T-helper 2 cell treated with Interferon-gamma antibody and Interleukin-4, amounts not matched to agents 5 μg/mL and 100 μg/mL, for 36 hours (primary cell): ENCODE results near the gene TANC1.

Experiments used
- DNase-seq: peaks from one replicate; pipeline ENCODE4 v3.0.0; 2021; ENCODE audit warnings: low spot score
- H3K27ac Mint-ChIP-seq: one replicate; pipeline ENCODE4 v1.8.0; 2021; ENCODE audit warnings: mild to moderate bottlenecking, mixed read lengths
- H3K27me3 Mint-ChIP-seq: one replicate; pipeline ENCODE4 v1.8.0; 2021; ENCODE audit warnings: low read depth, mixed read lengths
- H3K36me3 Mint-ChIP-seq: one replicate; pipeline ENCODE4 v1.8.0; 2021; ENCODE audit warnings: low read depth, mixed read lengths
- H3K4me1 Mint-ChIP-seq: one replicate; pipeline ENCODE4 v1.8.0; 2021; ENCODE audit warnings: low read depth, mixed read lengths
- H3K4me3 Mint-ChIP-seq: one replicate; pipeline ENCODE4 v1.8.0; 2022; ENCODE audit warnings: mild to moderate bottlenecking, moderate library complexity, mixed read lengths
- H3K9me3 Mint-ChIP-seq: one replicate; pipeline ENCODE4 v1.8.0; 2021; ENCODE audit warnings: mixed read lengths

Gene TANC1

GRCh38 chr2:159054032-159054334 is 85.5 kb downstream of the TANC1 start:
- Mint-ChIP-seq H3K36me3 (no peaks in the 10 kb centered on the region), H3K4me1 (no peaks in the 10 kb centered on the region), H3K4me3 (no peak overlapping the region), H3K27ac (no peak overlapping the region), H3K27me3 (peaks cover 5% of the 10 kb centered on the region), H3K9me3 (no peaks in the 10 kb centered on the region)
- no peak for DNase-seq

- no peaks in the 10 kb centered on the region for H3K36me3 Mint-ChIP-seq
- H3K27ac Mint-ChIP-seq = no peak overlapping the region
- no peaks in the 10 kb centered on the region for H3K4me1 Mint-ChIP-seq
- no peaks in the 10 kb centered on the region for H3K9me3 Mint-ChIP-seq
- no peak overlapping the region for H3K4me3 Mint-ChIP-seq
- peaks cover 5% of the 10 kb centered on the region for H3K27me3 Mint-ChIP-seq
- no peak for DNase-seq
Observed at GRCh38 chr2:159054985-159055384, 86.5 kb downstream of the TANC1 start.

- Mint-ChIP-seq H3K9me3 (no peaks in the 10 kb centered on the region), H3K4me3 (no peak overlapping the region), H3K27me3 (no peaks in the 10 kb centered on the region), H3K36me3 (no peaks in the 10 kb centered on the region), H3K27ac (no peak overlapping the region), H3K4me1 (no peaks in the 10 kb centered on the region)
- no peak for DNase-seq
Observed at GRCh38 chr2:159060518-159060917, 92.1 kb downstream of the TANC1 start.

- Mint-ChIP-seq H3K27me3 (no peaks in the 10 kb centered on the region), H3K36me3 (no peaks in the 10 kb centered on the region), H3K4me1 (no peaks in the 10 kb centered on the region), H3K4me3 (no peak overlapping the region), H3K9me3 (no peaks in the 10 kb centered on the region), H3K27ac (no peak overlapping the region)
- no peak for DNase-seq
Observed at GRCh38 chr2:159063677-159064076, 95.2 kb downstream of the TANC1 start.

- Mint-ChIP-seq H3K4me1 (no peaks in the 10 kb centered on the region), H3K9me3 (no peaks in the 10 kb centered on the region), H3K27ac (no peak overlapping the region), H3K27me3 (no peaks in the 10 kb centered on the region), H3K4me3 (no peak overlapping the region), H3K36me3 (no peaks in the 10 kb centered on the region)
- DNase-seq = no peak
Observed at GRCh38 chr2:159064446-159065301, 96.2 kb downstream of the TANC1 start.

GRCh38 chr2:159065313-159065712 is 96.9 kb downstream of the TANC1 start:
- Mint-ChIP-seq H3K9me3 (no peaks in the 10 kb centered on the region), H3K36me3 (no peaks in the 10 kb centered on the region), H3K27me3 (no peaks in the 10 kb centered on the region), H3K4me1 (no peaks in the 10 kb centered on the region), H3K27ac (no peak overlapping the region), H3K4me3 (no peak overlapping the region)
- no peak for DNase-seq

- Mint-ChIP-seq H3K4me1 (no peaks in the 10 kb centered on the region), H3K27me3 (no peaks in the 10 kb centered on the region), H3K27ac (no peak overlapping the region), H3K4me3 (no peak overlapping the region), H3K9me3 (no peaks in the 10 kb centered on the region), H3K36me3 (no peaks in the 10 kb centered on the region)
- no peak for DNase-seq
Observed at GRCh38 chr2:159065891-159066290, 97.5 kb downstream of the TANC1 start.

GRCh38 chr2:159066541-159067156 is 98.2 kb downstream of the TANC1 start:
- Mint-ChIP-seq H3K4me1 (no peaks in the 10 kb centered on the region), H3K4me3 (no peak overlapping the region), H3K36me3 (no peaks in the 10 kb centered on the region), H3K27me3 (no peaks in the 10 kb centered on the region), H3K27ac (no peak overlapping the region), H3K9me3 (no peaks in the 10 kb centered on the region)
- no peak for DNase-seq

- Mint-ChIP-seq H3K27ac (no peak overlapping the region), H3K9me3 (no peaks in the 10 kb centered on the region)
Observed at GRCh38 chr2:159067971-159068370, 99.5 kb downstream of the TANC1 start.

GRCh38 chr2:159069229-159069628 is 100.8 kb downstream of the TANC1 start:
- Mint-ChIP-seq H3K4me3 (no peak overlapping the region), H3K27me3 (no peaks in the 10 kb centered on the region), H3K9me3 (no peaks in the 10 kb centered on the region), H3K4me1 (no peaks in the 10 kb centered on the region), H3K27ac (no peak overlapping the region), H3K36me3 (no peaks in the 10 kb centered on the region)
- no peak for DNase-seq

More at GRCh38 chr2:159067971-159068370, 99.5 kb downstream of the TANC1 start:
- H3K36me3 Mint-ChIP-seq = no peaks in the 10 kb centered on the region
- no peak for DNase-seq
- no peaks in the 10 kb centered on the region for H3K4me1 Mint-ChIP-seq
- no peaks in the 10 kb centered on the region for H3K27me3 Mint-ChIP-seq
- no peak overlapping the region for H3K4me3 Mint-ChIP-seq

GRCh38 chr2:159070235-159070634 is 101.8 kb downstream of the TANC1 start:
- DNase-seq = no peak
- Mint-ChIP-seq H3K4me1 (no peaks in the 10 kb centered on the region), H3K36me3 (no peaks in the 10 kb centered on the region), H3K4me3 (no peak overlapping the region), H3K27me3 (no peaks in the 10 kb centered on the region), H3K27ac (no peak overlapping the region), H3K9me3 (no peaks in the 10 kb centered on the region)

GRCh38 chr2:159071190-159071915 is 102.9 kb downstream of the TANC1 start:
- no peak for DNase-seq
- Mint-ChIP-seq H3K9me3 (no peaks in the 10 kb centered on the region), H3K36me3 (no peaks in the 10 kb centered on the region), H3K27me3 (peaks cover 4% of the 10 kb centered on the region), H3K4me1 (no peaks in the 10 kb centered on the region), H3K27ac (no peak overlapping the region), H3K4me3 (no peak overlapping the region)

- H3K4me1 Mint-ChIP-seq = no peaks in the 10 kb centered on the region
- H3K27me3 Mint-ChIP-seq = peaks cover 4% of the 10 kb centered on the region
- no peak overlapping the region for H3K27ac Mint-ChIP-seq
- H3K9me3 Mint-ChIP-seq = no peaks in the 10 kb centered on the region
- H3K4me3 Mint-ChIP-seq = no peak overlapping the region
- no peak for DNase-seq
- no peaks in the 10 kb centered on the region for H3K36me3 Mint-ChIP-seq
Observed at GRCh38 chr2:159072795-159073194, 104.4 kb downstream of the TANC1 start.

- Mint-ChIP-seq H3K36me3 (no peaks in the 10 kb centered on the region), H3K27ac (no peak overlapping the region), H3K27me3 (peaks cover 4% of the 10 kb centered on the region), H3K9me3 (no peaks in the 10 kb centered on the region), H3K4me1 (no peaks in the 10 kb centered on the region), H3K4me3 (no peak overlapping the region)
- DNase-seq = no peak
Observed at GRCh38 chr2:159073256-159073655, 104.8 kb downstream of the TANC1 start.
